Neural progenitor cell (in vitro differentiated cells): ENCODE measurements around the gene GLIPR1.

Source experiments
- CTCF ChIP-seq: fragments of 200-600 bp; sonication (generic); IDR thresholded peaks from 2 replicates; pipeline ENCODE4 v1.5.1; 2017; ENCODE audit warnings: antibody characterized with exemption, mild to moderate bottlenecking
- EZH2 ChIP-seq: fragments of 200-600 bp; sonication (generic); IDR thresholded peaks from 2 replicates; pipeline ENCODE4 v1.6.1; 2017; ENCODE audit warnings: antibody characterized with exemption, mild to moderate bottlenecking, moderate library complexity
- EZH2phosphoT487 ChIP-seq: fragments of 200-600 bp; sonication (generic); IDR thresholded peaks from 2 replicates; pipeline ENCODE4 v1.6.1; 2017; ENCODE audit warnings: antibody characterized with exemption

GRCh38 chr12:75480469-75480949 is at the start of gene GLIPR1:
- TF ChIP-seq CTCF (no peak), EZH2 (no peak), EZH2phosphoT487 (no peak)
